SU-DHL-6 (cell line): ENCODE results near the gene GPNMB.

Source experiments
- CTCF ChIP-seq: fragments of 200-600 bp; sonication (generic); IDR thresholded peaks from one replicate; pipeline ENCODE4 v1.5.1; 2017; ENCODE audit warnings: antibody characterized with exemption, mild to moderate bottlenecking, low read length, moderate library complexity; ENCODE audit not compliant: insufficient read depth, poor library complexity, severe bottlenecking
- EZH2phosphoT487 ChIP-seq: fragments of 200-600 bp; sonication (generic), shearing (Covaris generic); conservative IDR thresholded peaks from 2 replicates; pipeline ENCODE4 v1.6.1; 2018; ENCODE audit warnings: mild to moderate bottlenecking, antibody characterized with exemption, low read length, moderate library complexity, mixed read lengths

DNA sequence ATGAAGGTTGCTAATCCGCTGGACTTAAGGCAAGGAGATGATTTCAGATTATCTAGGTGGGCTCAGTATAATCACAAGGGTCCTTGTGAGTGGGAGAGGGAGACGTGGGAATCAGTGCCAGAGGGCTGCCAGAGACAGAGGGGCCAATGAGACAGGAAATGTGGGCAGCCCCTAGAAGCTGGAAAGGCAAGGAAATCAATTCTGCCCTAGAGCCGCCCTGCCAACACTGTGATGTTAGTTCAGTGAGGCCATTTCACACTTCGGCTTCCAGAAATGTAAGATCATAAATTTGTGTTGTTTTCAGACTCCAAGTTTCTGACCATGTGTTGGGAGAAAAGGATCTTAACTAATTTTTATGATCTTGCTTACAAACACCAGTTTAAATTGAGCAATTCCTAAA, 3.6 kb upstream of the GPNMB start:
- TF ChIP-seq CTCF (no peak), EZH2phosphoT487 (no peak)
